Panc1 (cell line): ENCODE measurements around the gene SMIM38.

Experiments
- POLR2AphosphoS5 ChIP-seq: IDR thresholded peaks from 2 replicates; pipeline ENCODE4 v1.6.1; 2012; ENCODE audit warnings: mild to moderate bottlenecking, low read depth, low read length, moderate library complexity
- SIN3A ChIP-seq: IDR thresholded peaks from 2 replicates; pipeline ENCODE4 v1.6.1; 2012; ENCODE audit warnings: low read depth, mild to moderate bottlenecking, low read length, moderate library complexity, borderline replicate concordance; ENCODE audit not compliant: insufficient read depth
- TCF7L2 ChIP-seq: IDR thresholded peaks from 2 replicates; pipeline ENCODE4 v1.6.1; 2011; ENCODE audit warnings: mild to moderate bottlenecking, low read depth, low read length, inconsistent platforms
- TF ChIP-seq, protein P1 (sequence below): fragments of 450-650 bp; IDR thresholded peaks from 2 replicates; pipeline ENCODE4 v1.5.1; 2017; ENCODE audit warnings: mild to moderate bottlenecking
- TF ChIP-seq, protein P2 (sequence below), 2 experiments: IDR thresholded peaks; 2 replicates each; pipeline ENCODE4 v1.6.1; 2011 to 2012; ENCODE audit warnings: low read depth in 2 of 2, control low read depth in 1 of 2, low read length in 1 of 2, mild to moderate bottlenecking in 1 of 2, moderate library complexity in 1 of 2; ENCODE audit not compliant: insufficient read depth in 1 of 2

DNA sequence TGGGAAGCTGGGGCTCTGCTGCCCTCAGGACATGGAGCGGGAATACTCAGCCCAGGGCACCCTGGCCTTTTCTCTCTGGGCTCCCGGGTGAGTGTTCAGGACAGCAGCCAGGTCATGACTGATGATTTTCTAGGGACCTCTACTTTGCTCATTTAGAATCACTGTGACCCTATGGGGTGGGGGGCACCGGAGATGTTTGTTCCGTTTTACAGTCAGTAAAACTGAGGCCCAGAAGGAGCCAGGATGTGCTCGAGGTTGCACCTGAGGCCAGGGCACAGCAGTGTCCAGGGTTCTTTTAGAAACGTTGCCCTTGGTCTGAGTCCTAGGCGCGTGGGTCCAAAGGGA lies 48.1 kb downstream of the SMIM38 start:
- TF ChIP-seq, protein P1, sequence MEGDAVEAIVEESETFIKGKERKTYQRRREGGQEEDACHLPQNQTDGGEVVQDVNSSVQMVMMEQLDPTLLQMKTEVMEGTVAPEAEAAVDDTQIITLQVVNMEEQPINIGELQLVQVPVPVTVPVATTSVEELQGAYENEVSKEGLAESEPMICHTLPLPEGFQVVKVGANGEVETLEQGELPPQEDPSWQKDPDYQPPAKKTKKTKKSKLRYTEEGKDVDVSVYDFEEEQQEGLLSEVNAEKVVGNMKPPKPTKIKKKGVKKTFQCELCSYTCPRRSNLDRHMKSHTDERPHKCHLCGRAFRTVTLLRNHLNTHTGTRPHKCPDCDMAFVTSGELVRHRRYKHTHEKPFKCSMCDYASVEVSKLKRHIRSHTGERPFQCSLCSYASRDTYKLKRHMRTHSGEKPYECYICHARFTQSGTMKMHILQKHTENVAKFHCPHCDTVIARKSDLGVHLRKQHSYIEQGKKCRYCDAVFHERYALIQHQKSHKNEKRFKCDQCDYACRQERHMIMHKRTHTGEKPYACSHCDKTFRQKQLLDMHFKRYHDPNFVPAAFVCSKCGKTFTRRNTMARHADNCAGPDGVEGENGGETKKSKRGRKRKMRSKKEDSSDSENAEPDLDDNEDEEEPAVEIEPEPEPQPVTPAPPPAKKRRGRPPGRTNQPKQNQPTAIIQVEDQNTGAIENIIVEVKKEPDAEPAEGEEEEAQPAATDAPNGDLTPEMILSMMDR = no peak
- TF ChIP-seq POLR2AphosphoS5 (no peak), TCF7L2 (no peak), SIN3A (no peak)
- TF ChIP-seq, protein P2, sequence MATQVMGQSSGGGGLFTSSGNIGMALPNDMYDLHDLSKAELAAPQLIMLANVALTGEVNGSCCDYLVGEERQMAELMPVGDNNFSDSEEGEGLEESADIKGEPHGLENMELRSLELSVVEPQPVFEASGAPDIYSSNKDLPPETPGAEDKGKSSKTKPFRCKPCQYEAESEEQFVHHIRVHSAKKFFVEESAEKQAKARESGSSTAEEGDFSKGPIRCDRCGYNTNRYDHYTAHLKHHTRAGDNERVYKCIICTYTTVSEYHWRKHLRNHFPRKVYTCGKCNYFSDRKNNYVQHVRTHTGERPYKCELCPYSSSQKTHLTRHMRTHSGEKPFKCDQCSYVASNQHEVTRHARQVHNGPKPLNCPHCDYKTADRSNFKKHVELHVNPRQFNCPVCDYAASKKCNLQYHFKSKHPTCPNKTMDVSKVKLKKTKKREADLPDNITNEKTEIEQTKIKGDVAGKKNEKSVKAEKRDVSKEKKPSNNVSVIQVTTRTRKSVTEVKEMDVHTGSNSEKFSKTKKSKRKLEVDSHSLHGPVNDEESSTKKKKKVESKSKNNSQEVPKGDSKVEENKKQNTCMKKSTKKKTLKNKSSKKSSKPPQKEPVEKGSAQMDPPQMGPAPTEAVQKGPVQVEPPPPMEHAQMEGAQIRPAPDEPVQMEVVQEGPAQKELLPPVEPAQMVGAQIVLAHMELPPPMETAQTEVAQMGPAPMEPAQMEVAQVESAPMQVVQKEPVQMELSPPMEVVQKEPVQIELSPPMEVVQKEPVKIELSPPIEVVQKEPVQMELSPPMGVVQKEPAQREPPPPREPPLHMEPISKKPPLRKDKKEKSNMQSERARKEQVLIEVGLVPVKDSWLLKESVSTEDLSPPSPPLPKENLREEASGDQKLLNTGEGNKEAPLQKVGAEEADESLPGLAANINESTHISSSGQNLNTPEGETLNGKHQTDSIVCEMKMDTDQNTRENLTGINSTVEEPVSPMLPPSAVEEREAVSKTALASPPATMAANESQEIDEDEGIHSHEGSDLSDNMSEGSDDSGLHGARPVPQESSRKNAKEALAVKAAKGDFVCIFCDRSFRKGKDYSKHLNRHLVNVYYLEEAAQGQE (IDR thresholded peaks at IDR 0.05; ENCODE audit: insufficient read depth in 1 of 2, low read depth in 2 of 2, low read length in 1 of 2) = no peak
